ENCODE measurements around the gene CASTOR1.

The CASTOR1 gene

GRCh38 chr22:30262917-30263741, 26.2 kb downstream of the CASTOR1 start:
- DNase-seq (ENCODE audit: low spot score): peak; percentile 53

- no peak for DNase-seq (ENCODE audit: low spot score)
Observed at GRCh38 chr22:30262112-30262511, 27.2 kb downstream of the CASTOR1 start.

- DNase-seq (ENCODE audit: low spot score): no peak
Observed at GRCh38 chr22:30261134-30261533, 28.2 kb downstream of the CASTOR1 start.

- DNase-seq (ENCODE audit: low spot score): no peak
Observed at GRCh38 chr22:30260682-30261081, 28.6 kb downstream of the CASTOR1 start.

- DNase-seq (ENCODE audit: low spot score): no peak
Observed at GRCh38 chr22:30260276-30260675, 29.0 kb downstream of the CASTOR1 start.

- no peak for DNase-seq (ENCODE audit: low spot score)
Observed at GRCh38 chr22:30254314-30254713, 35.0 kb downstream of the CASTOR1 start.

- peak; percentile 45 for DNase-seq (ENCODE audit: low spot score)
Observed at GRCh38 chr22:30253205-30253852, 36.0 kb downstream of the CASTOR1 start.

GRCh38 chr22:30252411-30253204, 36.7 kb downstream of the CASTOR1 start:
- no peak for DNase-seq (ENCODE audit: low spot score)

GRCh38 chr22:30251711-30252110, 37.6 kb downstream of the CASTOR1 start:
- no peak for DNase-seq (ENCODE audit: low spot score)

- DNase-seq (ENCODE audit: low spot score): no peak
Observed at GRCh38 chr22:30250661-30251267, 38.5 kb downstream of the CASTOR1 start.

- DNase-seq (ENCODE audit: low spot score): no peak
Observed at GRCh38 chr22:30250039-30250565, 39.2 kb downstream of the CASTOR1 start.

GRCh38 chr22:30249049-30250038, 40.0 kb downstream of the CASTOR1 start:
- DNase-seq (ENCODE audit: low spot score): no peak

GRCh38 chr22:30248484-30248883, 40.8 kb downstream of the CASTOR1 start:
- DNase-seq (ENCODE audit: low spot score): no peak

- DNase-seq (ENCODE audit: low spot score): no peak
Observed at GRCh38 chr22:30247974-30248373, 41.3 kb downstream of the CASTOR1 start.

GRCh38 chr22:30247561-30247960, 41.7 kb downstream of the CASTOR1 start:
- DNase-seq (ENCODE audit: low spot score): no peak

GRCh38 chr22:30246814-30247376, 42.4 kb downstream of the CASTOR1 start:
- DNase-seq (ENCODE audit: low spot score): no peak

- no peak for DNase-seq (ENCODE audit: low spot score)
Observed at GRCh38 chr22:30245985-30246813, 43.1 kb downstream of the CASTOR1 start, which contains the start of gene LIF. TSS of gene LIF (minus strand) at chr22:30246759. CDS start at chr22:30246695, 64 bp downstream.

- DNase-seq (ENCODE audit: low spot score): no peak
Observed at GRCh38 chr22:30245181-30245984, 43.9 kb downstream of the CASTOR1 start.

Measured in pons (tissue), 1 donor.